GM18499 (cell line): ENCODE data around the gene AKAP12.
"Not testable (repeated sequence)": the region's sequence is repeated elsewhere in the genome, so short reads cannot be mapped to it uniquely, and the experiment has no call there.

Source experiments
- ATAC-seq: cut with Tn5 transposase; IDR thresholded peaks from one replicate; pipeline ENCODE4 v1.9.1; 2021; ENCODE audit warnings: moderate number of reproducible peaks; ENCODE audit not compliant: insufficient read depth, unreplicated experiment

AKAP12 gene

DNA sequence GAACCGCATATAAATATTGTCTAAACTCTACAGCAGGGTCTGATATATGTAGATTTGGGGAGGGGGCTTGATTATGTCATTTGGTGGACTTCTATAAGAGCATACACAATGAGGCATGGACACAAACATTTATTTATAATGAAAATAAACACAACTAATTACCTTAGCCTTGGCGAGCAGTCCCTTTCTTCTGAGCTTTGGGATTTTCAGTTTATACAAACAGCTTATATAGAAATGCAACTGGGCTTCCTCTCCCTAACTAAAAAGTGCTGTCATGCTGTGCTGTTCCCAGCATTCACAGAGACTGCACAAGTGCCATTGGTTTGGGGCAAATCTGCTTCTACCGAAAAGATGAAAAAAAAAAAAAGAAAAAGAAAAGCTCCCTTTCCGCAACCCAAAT, 69.9 kb downstream of the AKAP12 start:
- no peak for ATAC-seq

DNA sequence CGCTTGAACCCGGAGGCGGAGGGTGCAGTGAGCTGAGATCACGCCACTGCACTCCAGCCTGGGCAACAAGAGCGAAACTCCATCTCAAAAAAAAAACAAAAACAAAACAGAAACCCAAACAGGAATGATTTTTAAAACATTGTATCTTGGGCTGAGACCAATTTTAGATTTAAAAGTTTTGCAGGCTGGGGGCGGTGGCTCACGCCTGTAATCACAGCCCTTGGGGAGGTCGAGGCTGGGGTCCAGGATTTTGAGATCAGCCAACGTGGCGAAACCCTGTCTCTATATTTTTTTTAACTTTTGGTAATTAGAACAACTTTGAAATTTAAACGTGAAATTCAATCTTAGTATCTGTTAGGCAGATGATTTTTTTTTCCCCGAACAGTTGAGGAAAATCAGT, 70.5 kb downstream of the AKAP12 start:
- ATAC-seq, result no peak

DNA sequence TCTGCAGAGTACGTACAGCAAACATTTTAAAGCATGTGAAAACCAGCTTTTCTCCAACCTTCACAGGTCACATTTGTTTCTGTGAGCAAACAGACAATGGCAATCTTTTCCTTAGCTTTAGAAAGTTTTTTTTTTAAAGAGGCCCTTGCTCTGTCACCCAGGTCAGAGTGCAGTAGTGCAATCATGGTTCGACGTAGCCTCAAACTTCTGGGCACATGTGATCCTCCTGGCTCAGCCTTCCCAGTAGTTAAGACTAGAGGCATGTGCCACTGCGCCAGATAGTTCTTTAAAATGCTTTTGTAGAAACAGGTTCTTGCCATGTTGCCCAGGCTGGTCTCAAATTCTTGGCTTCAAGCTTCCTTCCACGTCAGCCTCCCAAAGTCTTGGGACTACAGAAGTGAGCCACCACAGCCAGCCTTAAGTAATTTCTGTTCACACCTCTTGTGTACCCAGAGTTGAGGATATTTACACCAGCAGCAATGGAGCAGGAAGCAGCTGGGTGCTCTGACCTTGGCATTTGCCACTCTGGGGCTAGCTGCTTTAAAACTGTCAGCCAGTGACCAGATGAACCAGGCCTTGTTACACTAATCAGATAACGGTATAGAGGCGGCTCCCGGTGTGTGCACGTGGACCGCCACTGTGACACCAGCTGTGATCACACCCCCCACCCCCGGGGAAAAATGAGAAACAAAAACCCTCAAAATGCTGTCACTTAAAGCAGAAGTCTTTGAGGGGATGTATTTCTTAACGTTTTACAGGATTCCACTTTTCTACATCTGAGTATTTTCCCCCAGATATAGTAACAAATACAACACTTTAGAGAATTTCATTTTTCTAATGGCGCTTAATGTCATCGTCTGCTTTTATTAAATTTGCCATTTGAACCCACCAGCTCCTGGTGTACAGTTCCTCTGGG, 71.3 kb downstream of the AKAP12 start:
- no peak for ATAC-seq

GRCh38 chr6:151313066-151313491, 73.3 kb downstream of the AKAP12 start:
- no peak for ATAC-seq

DNA sequence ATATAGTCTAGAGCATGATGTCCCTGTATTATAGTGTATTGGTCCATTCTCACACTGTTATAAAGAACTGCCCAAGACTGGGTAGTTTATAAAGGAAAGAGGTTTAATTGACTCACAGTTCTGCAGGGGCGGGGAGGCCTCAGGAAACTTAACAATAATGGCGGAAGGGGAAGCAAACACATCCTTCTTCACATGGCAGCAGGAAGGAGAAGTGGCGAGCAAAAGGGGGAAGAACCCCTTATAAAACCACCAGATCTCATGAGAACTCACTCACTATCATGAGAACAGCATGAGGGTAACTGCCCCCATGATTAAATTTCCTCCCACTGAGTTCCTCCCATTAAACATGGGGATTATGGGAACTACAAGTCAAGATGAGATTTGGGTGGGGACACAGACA, 75.9 kb downstream of the AKAP12 start:
- not testable (repeated sequence) for ATAC-seq

GRCh38 chr6:151317103-151317994, 77.6 kb downstream of the AKAP12 start:
- ATAC-seq, result no peak

DNA sequence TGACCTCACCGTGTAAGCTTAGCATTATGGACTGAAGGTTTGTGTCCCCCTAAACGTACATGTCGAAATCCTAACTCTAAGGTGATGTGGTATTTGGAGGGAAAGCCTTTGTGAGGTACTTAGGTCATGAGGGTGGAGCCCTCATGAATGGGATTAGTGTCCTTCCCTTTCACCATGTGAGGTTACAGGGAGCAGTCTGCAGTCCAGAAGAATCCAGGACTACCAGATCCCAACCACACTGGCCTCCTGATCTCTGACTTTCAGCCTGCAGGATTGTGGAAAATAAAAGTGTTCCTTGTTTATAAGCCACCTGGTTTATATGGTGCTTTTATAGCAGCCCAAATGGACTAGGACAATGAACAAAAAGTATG, 78.2 kb downstream of the AKAP12 start:
- ATAC-seq, result no peak

GRCh38 chr6:151320140-151320539, 80.4 kb downstream of the AKAP12 start:
- no peak for ATAC-seq

GRCh38 chr6:151321438-151321837, 81.7 kb downstream of the AKAP12 start:
- ATAC-seq, result no peak

- no peak for ATAC-seq
Observed at GRCh38 chr6:151322570-151322969, 82.8 kb downstream of the AKAP12 start.

GRCh38 chr6:151323791-151324487, 84.2 kb downstream of the AKAP12 start:
- ATAC-seq, result no peak

DNA sequence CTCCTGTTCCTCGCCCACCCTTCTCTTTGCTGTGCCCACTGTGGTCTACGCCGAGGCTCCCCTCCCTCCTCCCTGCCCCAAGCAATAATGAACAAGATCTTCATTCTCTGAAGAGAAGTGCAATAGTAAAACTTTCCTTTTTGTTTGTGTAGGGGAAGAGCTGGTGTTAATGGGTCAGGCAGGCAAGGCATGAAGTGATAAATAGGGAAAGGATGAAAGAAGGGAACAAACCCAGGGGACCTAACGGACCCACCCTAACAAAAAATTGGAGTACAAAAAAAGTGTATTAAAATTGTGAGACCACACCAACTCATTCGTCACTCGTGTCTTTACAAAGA, 84.7 kb downstream of the AKAP12 start:
- ATAC-seq, result no peak

DNA sequence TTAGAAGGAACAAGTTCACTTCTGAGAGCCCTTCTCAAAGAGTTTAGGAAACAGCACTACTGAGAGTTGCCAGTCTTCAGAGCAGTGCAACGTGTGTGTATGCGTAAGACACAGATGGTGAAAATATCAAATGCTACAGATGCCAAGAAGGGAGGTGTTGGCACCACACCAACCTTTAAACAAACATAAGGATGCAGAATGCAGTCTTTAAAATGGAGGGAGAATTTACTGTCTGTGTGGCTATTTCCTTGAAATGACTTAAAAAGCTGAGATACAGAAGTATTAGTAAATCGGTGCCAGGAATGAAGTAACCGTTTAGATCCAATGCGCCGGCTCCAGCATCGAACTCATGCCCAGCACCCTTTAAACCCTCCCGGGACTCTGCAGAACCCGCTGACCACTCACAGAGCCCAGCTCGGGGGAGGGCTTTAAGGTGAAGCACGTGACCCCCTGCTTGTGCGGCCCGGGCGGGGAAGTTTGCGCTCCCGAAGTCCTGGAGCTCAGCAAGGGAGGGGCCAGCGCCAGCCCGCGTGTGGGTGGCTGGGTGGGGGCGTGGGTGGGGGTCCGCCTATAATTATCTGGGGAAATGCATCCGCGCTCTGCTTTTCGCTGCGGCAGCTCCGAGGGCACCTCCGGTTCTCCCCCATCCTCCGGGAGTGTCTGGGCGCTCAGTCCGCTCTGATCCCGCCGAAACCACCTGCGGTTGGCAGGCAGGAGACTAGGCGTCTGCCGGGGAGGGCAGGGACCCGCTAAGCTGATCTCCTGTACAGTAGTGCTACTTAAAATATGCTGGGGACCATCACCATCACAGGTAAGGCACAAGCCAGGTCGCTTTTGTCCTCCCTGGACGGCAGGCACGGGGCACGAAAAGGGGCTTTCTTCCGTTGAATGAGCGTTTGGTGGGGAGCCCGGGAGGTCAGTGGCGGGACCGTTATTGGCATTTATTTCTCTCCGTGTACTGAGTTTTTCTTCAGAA, 85.6 kb downstream of the AKAP12 start:
- ATAC-seq, result no peak

GRCh38 chr6:151326116-151326825, 86.5 kb downstream of the AKAP12 start:
- ATAC-seq, result no peak

DNA sequence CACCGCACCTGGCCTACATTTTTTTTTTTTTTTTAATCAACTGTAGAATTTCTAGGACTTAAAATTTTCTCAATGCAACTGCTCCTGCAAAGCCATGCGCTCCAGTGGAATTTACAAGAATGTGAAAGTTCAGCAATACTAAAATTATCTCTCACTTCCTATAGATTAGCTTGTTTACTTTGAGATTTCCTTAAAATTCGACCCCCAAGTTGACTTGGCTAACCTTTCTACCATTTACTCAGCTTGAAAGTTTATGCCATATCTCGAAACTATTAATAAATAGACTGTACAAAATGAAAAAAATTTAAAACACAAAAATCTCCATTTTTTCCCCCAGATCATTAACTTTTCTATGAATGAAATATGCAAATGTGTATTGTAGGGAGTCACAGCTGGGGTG, 87.3 kb downstream of the AKAP12 start:
- ATAC-seq, result no peak

GRCh38 chr6:151330130-151330696, 90.4 kb downstream of the AKAP12 start:
- ATAC-seq, result no peak

DNA sequence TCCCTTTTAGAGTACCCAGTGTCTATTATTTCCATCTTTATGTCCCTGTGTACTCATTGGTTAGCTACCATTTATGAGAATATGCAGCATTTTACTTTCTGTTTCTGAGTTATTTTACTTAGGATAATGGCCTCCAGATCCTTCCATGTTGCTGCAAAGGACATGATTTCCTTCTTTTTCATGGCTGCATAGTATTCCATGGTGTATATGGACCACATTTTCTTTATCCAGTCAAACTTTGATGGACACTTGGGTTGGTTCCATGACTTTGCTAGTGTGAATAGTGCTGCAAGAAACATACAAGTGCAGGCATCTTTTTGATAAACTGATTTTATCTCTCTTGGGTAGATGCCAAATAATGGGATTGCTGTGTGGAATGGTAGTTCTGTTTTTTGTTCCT, 96.2 kb downstream of the AKAP12 start:
- ATAC-seq, result no peak

DNA sequence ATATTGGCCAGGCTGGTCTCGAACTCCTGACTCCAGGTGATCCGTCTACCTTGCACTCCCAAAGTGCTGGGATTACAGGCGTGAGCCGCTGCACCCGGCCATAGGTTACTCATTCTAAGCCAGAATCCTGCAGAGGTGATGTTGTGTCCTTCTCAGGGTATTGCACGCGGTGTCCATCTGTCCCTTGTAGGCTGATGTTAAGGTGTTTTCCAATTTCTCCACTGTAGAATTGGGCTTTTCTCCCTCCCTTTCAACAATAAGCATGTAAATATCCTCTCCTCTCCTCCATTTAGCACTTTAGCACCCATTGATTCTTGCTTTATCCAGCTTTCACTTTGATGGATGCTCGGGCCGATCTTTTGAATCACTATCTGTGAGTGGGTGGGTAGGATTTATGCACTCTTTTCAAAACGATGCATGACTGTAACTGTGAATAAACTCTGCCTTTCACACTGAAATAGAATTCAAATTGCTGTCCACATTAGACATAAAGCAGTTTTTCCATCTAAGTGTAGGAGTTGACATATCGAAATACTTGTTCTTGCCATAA, 99.0 kb downstream of the AKAP12 start:
- ATAC-seq, result no peak
